HepG2 (cell line): ENCODE measurements around the gene TOR4A. TPM values are rescaled to one million over a fixed set of nuclear protein-coding genes. Genes with fewer than 3 reads are reported as not detected.
A peak's percentile ranks its signal among the peaks of the same experiment; 100 is the strongest.

Source experiments
- ATAC-seq: fragments of 200-7000 bp; cut with Tn5 transposase; 3 replicates; pipeline ENCODE4 v1.9.1; 2020; ENCODE audit warnings: mild to moderate bottlenecking, moderate library complexity
- BruUV-seq: library from RNA; stranded (reverse); fragments of 400-500 nt; replicated peaks from 2 replicates; lab custom pipeline; 2021; lab: Mats Ljungman, UMichigan
- CTCF ChIA-PET: fragments of 300-600 bp; formaldehyde crosslinking; extraction: SDS; loops from one replicate; lab custom pipeline; 2021; ENCODE audit warnings: low total read pairs, inconsistent platforms, low intra/inter-chr PET ratio; lab: Yijun Ruan, JAX
- POLR2A ChIA-PET: fragments of 350-600 bp; sonication (Branson Sonifier 250); formaldehyde crosslinking; loops from one replicate; lab custom pipeline; 2020; ENCODE audit warnings: antibody characterized with exemption, inconsistent platforms; lab: Yijun Ruan, JAX
- DNase-seq: peaks from one replicate; pipeline ENCODE4 v3.0.0-alpha.2; 2015; ENCODE audit warnings: low spot score
- FAIRE-seq: peaks from 3 replicates; lab custom pipeline; 2011; peaks lifted over from hg19 to GRCh38; lab: Jason Lieb, UNC
- H2AFZ ChIP-seq: one replicate; pipeline ENCODE4 v1.6.1; 2011; ENCODE audit warnings: low read length, inconsistent platforms
- H3K27ac ChIP-seq: fragments of 300-600 bp; 3 replicates; pipeline ENCODE4 v1.8.0; 2011; ENCODE audit warnings: mixed run types, mild to moderate bottlenecking, mixed read lengths, low read length, inconsistent platforms; ENCODE audit not compliant: insufficient read depth; ENCODE audit errors: extremely low read length
- H3K27me3 ChIP-seq, 2 experiments: fragments of 200-600 bp in 1 of 2; 2 replicates in 1 of 2; 3 replicates in 1 of 2; pipeline versions ENCODE4 v1.6.0 to v1.8.0; 2011; ENCODE audit warnings: low read length in 2 of 2, mild to moderate bottlenecking in 2 of 2, moderate library complexity in 2 of 2, inconsistent platforms in 1 of 2; ENCODE audit not compliant: insufficient read depth in 2 of 2, control insufficient read depth in 1 of 2
- H3K36me3 ChIP-seq, 2 experiments: fragments of 200-600 bp in 1 of 2; replicated peaks in 1 of 2; 2 replicates in 1 of 2; 3 replicates in 1 of 2; pipeline versions ENCODE4 v1.5.1 to v1.8.0; 2011; ENCODE audit warnings: low read length in 2 of 2, inconsistent platforms in 1 of 2; ENCODE audit not compliant: insufficient read depth in 2 of 2, control insufficient read depth in 1 of 2
- H3K4me1 ChIP-seq: 2 replicates; pipeline ENCODE4 v1.5.1; 2012; ENCODE audit warnings: low read length, inconsistent platforms; ENCODE audit not compliant: insufficient read depth
- H3K4me2 ChIP-seq: 2 replicates; pipeline ENCODE4 v1.6.0; 2011; ENCODE audit warnings: low read depth, low read length, inconsistent platforms
- H3K4me3 ChIP-seq, 3 experiments: fragments of 200-600 bp in 1 of 3; sonication (generic), shearing (Covaris generic) in 1 of 3; replicated peaks in 1 of 3; 2 replicates each; pipeline ENCODE4 v1.5.1; 2011 to 2016; ENCODE audit warnings: low read length in 3 of 3, inconsistent platforms in 2 of 3, low read depth in 2 of 3, mild to moderate bottlenecking in 2 of 3, control low read depth in 1 of 3, mixed read lengths in 1 of 3; ENCODE audit not compliant: insufficient read depth in 1 of 3
- H3K79me2 ChIP-seq: one replicate; pipeline ENCODE4 v1.6.1; 2011; ENCODE audit warnings: low read length, inconsistent platforms; ENCODE audit not compliant: insufficient read depth
- H3K9ac ChIP-seq: 2 replicates; pipeline ENCODE4 v1.6.0; 2011; ENCODE audit warnings: mild to moderate bottlenecking, low read depth, low read length, inconsistent platforms; ENCODE audit not compliant: insufficient read depth
- H3K9me3 ChIP-seq: 2 replicates; pipeline ENCODE4 v1.5.1; 2012; ENCODE audit warnings: mild to moderate bottlenecking, low read length
- H4K20me1 ChIP-seq: 2 replicates; pipeline ENCODE4 v1.6.0; 2011; ENCODE audit warnings: inconsistent platforms, mild to moderate bottlenecking, low read length, moderate library complexity; ENCODE audit not compliant: insufficient read depth
- ADNP ChIP-seq: sonication (generic); formaldehyde crosslinking; IDR thresholded peaks from 2 replicates; pipeline ENCODE4 v1.4.0; 2020; ENCODE audit warnings: missing genetic modification reagents
- ATF4 ChIP-seq, 2 experiments: fragments of 450-650 bp in 1 of 2; sonication (generic) in 1 of 2; formaldehyde crosslinking; IDR thresholded peaks; 2 replicates each; pipeline versions ENCODE4 v1.5.0 to v1.8.0; 2020 to 2022; ENCODE audit warnings: mild to moderate bottlenecking in 1 of 2, missing genetic modification reagents in 1 of 2
- ATF7 ChIP-seq, 2 experiments: fragments of 450-650 bp in 1 of 2; sonication (generic) in 1 of 2; formaldehyde crosslinking in 1 of 2; IDR thresholded peaks; 2 replicates each; pipeline versions ENCODE4 v1.4.0 to v1.6.1; 2016 to 2020; ENCODE audit warnings: antibody characterized with exemption in 1 of 2, mild to moderate bottlenecking in 1 of 2, missing genetic modification reagents in 1 of 2
- CREM ChIP-seq, 2 experiments: sonication (generic) in 1 of 2; formaldehyde crosslinking in 1 of 2; IDR thresholded peaks; 2 replicates each; pipeline versions ENCODE4 v1.4.0 to v1.6.1; 2016 to 2020; ENCODE audit warnings: antibody characterized with exemption in 1 of 2, mild to moderate bottlenecking in 1 of 2, missing genetic modification reagents in 1 of 2
- DR1 ChIP-seq: sonication (generic); formaldehyde crosslinking; IDR thresholded peaks from 2 replicates; pipeline ENCODE4 v1.8.0; 2021; ENCODE audit warnings: mild to moderate bottlenecking, missing genetic modification reagents, inconsistent platforms
- KAT2B ChIP-seq: fragments of 150-350 bp; IDR thresholded peaks from 2 replicates; pipeline ENCODE4 v1.6.1; 2014; ENCODE audit warnings: low read depth, low read length, borderline replicate concordance
- KDM2A ChIP-seq: sonication (generic); formaldehyde crosslinking; IDR thresholded peaks from 2 replicates; pipeline ENCODE4 v1.4.0; 2020; ENCODE audit warnings: low read depth, missing genetic modification reagents, borderline replicate concordance
- KDM3A ChIP-seq: IDR thresholded peaks from 2 replicates; pipeline ENCODE4 v1.6.1; 2018; ENCODE audit warnings: low read depth, missing compliant biosample characterization
- MIER3 ChIP-seq: IDR thresholded peaks from 2 replicates; pipeline ENCODE4 v1.6.1; 2016; ENCODE audit warnings: missing compliant biosample characterization, borderline replicate concordance
- MTA1 ChIP-seq: sonication (generic); formaldehyde crosslinking; IDR thresholded peaks from 2 replicates; pipeline ENCODE4 v1.4.0; 2020; ENCODE audit warnings: missing genetic modification reagents, mild to moderate bottlenecking, borderline replicate concordance
- MYPOP ChIP-seq: sonication (generic); formaldehyde crosslinking; IDR thresholded peaks from 2 replicates; pipeline ENCODE4 v1.8.1; 2023; ENCODE audit warnings: mild to moderate bottlenecking, moderate library complexity, missing genetic modification reagents
- NFKB2 ChIP-seq: sonication (generic); formaldehyde crosslinking; IDR thresholded peaks from 2 replicates; pipeline ENCODE4 v1.4.0; 2020; ENCODE audit warnings: missing genetic modification reagents, borderline replicate concordance
- ONECUT2 ChIP-seq: sonication (generic); formaldehyde crosslinking; IDR thresholded peaks from 2 replicates; pipeline ENCODE4 v1.4.0; 2020; ENCODE audit warnings: missing genetic modification reagents
- RELA ChIP-seq: sonication (generic); formaldehyde crosslinking; IDR thresholded peaks from 2 replicates; pipeline ENCODE4 v1.4.0; 2020; ENCODE audit warnings: missing genetic modification reagents
- SRSF1 ChIP-seq: fragments of 200-400 bp; formaldehyde crosslinking; optimal IDR thresholded peaks from 2 replicates; pipeline ENCODE3; 2017; ENCODE audit warnings: mild to moderate bottlenecking, low read depth, low read length, moderate library complexity
- TCF7 ChIP-seq: sonication (generic); IDR thresholded peaks from 2 replicates; pipeline ENCODE4 v1.6.1; 2016; ENCODE audit warnings: antibody characterized with exemption, low read depth
- ZMYM3 ChIP-seq: sonication (generic); formaldehyde crosslinking; IDR thresholded peaks from 2 replicates; pipeline ENCODE4 v1.5.1; 2020; ENCODE audit warnings: mild to moderate bottlenecking, missing genetic modification reagents
- ZNF30 ChIP-seq: sonication (generic); formaldehyde crosslinking; IDR thresholded peaks from 2 replicates; pipeline ENCODE4 v1.5.0; 2020; ENCODE audit warnings: mild to moderate bottlenecking, missing genetic modification reagents
- ZNF337 ChIP-seq: sonication (generic); formaldehyde crosslinking; IDR thresholded peaks from 2 replicates; pipeline ENCODE4 v1.5.1; 2020; ENCODE audit warnings: missing genetic modification reagents, low read depth, mild to moderate bottlenecking, borderline replicate concordance
- ZNF510 ChIP-seq: sonication (generic); formaldehyde crosslinking; IDR thresholded peaks from 2 replicates; pipeline ENCODE4 v1.4.0; 2020; ENCODE audit warnings: low read depth, mild to moderate bottlenecking, missing genetic modification reagents
- ZNF589 ChIP-seq: sonication (generic); formaldehyde crosslinking; conservative IDR thresholded peaks from 2 replicates; pipeline ENCODE4 v1.8.0; 2022; ENCODE audit warnings: mild to moderate bottlenecking, moderate library complexity, missing genetic modification reagents
- ZNF839 ChIP-seq: sonication (generic); formaldehyde crosslinking; IDR thresholded peaks from 2 replicates; pipeline ENCODE4 v1.4.0; 2020; ENCODE audit warnings: missing genetic modification reagents, mild to moderate bottlenecking, borderline replicate concordance
- WGBS: methylation state at CpG from one replicate; pipeline ENCODE4 v1.1.6; 2017; ENCODE audit warnings: low lambda C conversion rate; 5-methylcytosine and 5-hydroxymethylcytosine counted together
- in situ Hi-C: cut with HindIII; loops from 2 replicates; pipeline ENCODE4 v1.10.0; 2017; ENCODE audit warnings: low pct_unique_long_range_greater_than_20kb; ENCODE audit not compliant: extremely low pct_ligation_motif_present
- intact Hi-C: fragments of 100-400 bp; cut with micrococcal nuclease; formaldehyde crosslinking; loops from one replicate; pipeline ENCODE4 v1.10.0; 2022; ENCODE audit not compliant: unreplicated experiment
- polyA plus RNA-seq, 8 experiments: library from polyadenylated mRNA; depleted of rRNA in 3 of 8; stranded (reverse) in 7 of 8; unstranded in 1 of 8; fragments of >200 nt; fragmentation: Illumina TruSeq in 4 of 8; extraction: Trizol in 4 of 8; gene quantifications; 2 replicates each; pipeline versions ENCODE4 v1.2.1 to v1.2.3, GENCODE V29; 2011 to 2016; ENCODE audit warnings: low read depth in 4 of 8, missing spikeins in 1 of 8, mixed read lengths in 1 of 8; ENCODE audit not compliant: insufficient read depth in 1 of 8
- total RNA-seq, 5 experiments: library from RNA; depleted of rRNA; stranded (reverse); fragments of >200 nt; fragmentation: Illumina TruSeq; extraction: Trizol; gene quantifications; 2 replicates each; pipeline ENCODE4 v1.2.3, GENCODE V29; 2016; ENCODE audit warnings: low read depth in 1 of 5

Gene TOR4A
- total and polyA plus RNA-seq, 2 of the 13 experiments (the other 11 are each of a cell fraction or from before 2014, with no cell fraction given), result 11.1 to 14.2 TPM

GRCh38 chr9:137254624-137255447, 22.7 kb upstream of the TOR4A start, which contains the start of gene NELFB:
Gene NELFB, plus strand, starts transcription at chr9:137255327.
- H2AFZ ChIP-seq, result no peak within 1 kb of the TSS
- in situ Hi-C loops (no loop called here), intact Hi-C loops (no loop called here)
- peaks cover 11 to 17% of the 10 kb centered on the region in 2 experiments; a peak in 4 of 5 replicates for H3K36me3 ChIP-seq
- BruUV-seq, result TSS peak; percentile 69
- ChIA-PET CTCF (no interaction called here), POLR2A (interaction anchor here (0.8 to 14.2 kb wide), 15 partner anchors 12 to 199 kb away, joined by 3 to 317 read pairs (median 4); partner anchors contain the start of genes ANAPC2, ENTPD8, EXD3 and NOXA1)
- H3K9me3 ChIP-seq, result no peaks in the 10 kb centered on the region
- DNase-seq (peak; percentile 76), ATAC-seq (peak; percentile 53), FAIRE-seq (no peak)
- no peaks in the 10 kb centered on the region; a peak in 1 of 5 replicates for H3K27me3 ChIP-seq
- H3K4me2 ChIP-seq, result peak within 1 kb of the TSS; percentile 91
- no peaks in the 10 kb centered on the region for H4K20me1 ChIP-seq
- peak within 1 kb of the TSS; percentile 91 to 98 (median 91) for H3K4me3 ChIP-seq
- WGBS, result 4% methylated on average over 8 of the region's 105 CpGs
- H3K9ac ChIP-seq, result peak within 1 kb of the TSS; percentile 86
- peak within 1 kb of the TSS; percentile 80 for H3K27ac ChIP-seq
- H3K79me2 ChIP-seq, result peaks cover 18% of the 10 kb centered on the region
- peaks cover 57% of the 10 kb centered on the region for H3K4me1 ChIP-seq
- TF ChIP-seq KDM2A (CRISPR knock-in tag) (0 out of 2 replicates have a peak, but pooled peaks have one; percentile 18), DR1 (CRISPR knock-in tag) (peak; percentile 67; the same call in 1 of the 2 replicates), ATF7 (IDR thresholded peaks at IDR 0.05) (no peak), ATF7 (CRISPR knock-in tag; IDR thresholded peaks at IDR 0.05) (no peak), NFKB2 (peak; percentile 39; the same call in 1 of the 2 replicates), MYPOP (CRISPR knock-in tag) (0 out of 2 replicates have a peak, but pooled peaks have one; percentile 58), ZNF510 (CRISPR knock-in tag) (no peak), SRSF1 (no peak), MIER3 (CRISPR knock-in tag) (no peak), CREM (IDR thresholded peaks at IDR 0.05) (no peak), CREM (CRISPR knock-in tag; IDR thresholded peaks at IDR 0.05) (no peak), RELA (CRISPR knock-in tag) (no peak), ZNF30 (CRISPR knock-in tag) (0 out of 2 replicates have a peak, but pooled peaks have one; percentile 6), MTA1 (CRISPR knock-in tag) (no peak; the same call in 1 of the 2 replicates), KAT2B (no peak), ZNF589 (CRISPR knock-in tag) (peak; percentile 77; the same call in 1 of the 2 replicates), ZMYM3 (CRISPR knock-in tag) (no peak), ATF4 (CRISPR knock-in tag; IDR thresholded peaks at IDR 0.05) (peak in 1 of 2 experiments; percentile 60; a peak in 1 of 4 replicates), TCF7 (no peak), KDM3A (CRISPR knock-in tag) (0 out of 2 replicates have a peak, but pooled peaks have one; percentile 6), ADNP (CRISPR knock-in tag) (no peak), ONECUT2 (CRISPR knock-in tag) (no peak), ZNF839 (CRISPR knock-in tag) (no peak), ZNF337 (no peak)
